Activated B cell treated with CpG ODN at 0.5 μM for 24 hours (primary cell): Measurements from ENCODE around the gene PKHD1. TPM values are rescaled to one million over a fixed set of nuclear protein-coding genes. Genes with fewer than 3 reads are reported as not detected.

Experiments used
- ATAC-seq: fragments of 200-7000 bp; cut with Tn5 transposase; one replicate; pipeline ENCODE4 v1.10.0; 2021; ENCODE audit warnings: low read depth, mild to moderate bottlenecking, moderate library complexity
- CTCF ChIA-PET: fragments of 350-600 bp; sonication (Branson Sonifier 250); formaldehyde crosslinking; loops from one replicate; lab custom pipeline; 2021; ENCODE audit warnings: antibody characterized with exemption; lab: Charles Lee
- POLR2A ChIA-PET: fragments of 350-600 bp; sonication (Branson Sonifier 250); formaldehyde crosslinking; loops from one replicate; lab custom pipeline; 2021; ENCODE audit warnings: antibody characterized with exemption; lab: Charles Lee
- DNase-seq: peaks from one replicate; pipeline ENCODE4 v3.0.0; 2022
- H3K27ac Mint-ChIP-seq: one replicate; pipeline ENCODE4 v1.8.0; 2020; ENCODE audit warnings: mixed read lengths
- H3K27me3 Mint-ChIP-seq: one replicate; pipeline ENCODE4 v1.8.0; 2021; ENCODE audit warnings: mixed read lengths
- H3K36me3 Mint-ChIP-seq: one replicate; pipeline ENCODE4 v1.8.0; 2021; ENCODE audit warnings: low read depth, mixed read lengths
- H3K4me1 Mint-ChIP-seq: one replicate; pipeline ENCODE4 v1.8.0; 2021; ENCODE audit warnings: mixed read lengths
- H3K4me3 Mint-ChIP-seq: one replicate; pipeline ENCODE4 v1.8.0; 2020; ENCODE audit warnings: mild to moderate bottlenecking, mixed read lengths
- H3K9me3 Mint-ChIP-seq: one replicate; pipeline ENCODE4 v1.8.0; 2020; ENCODE audit warnings: mixed read lengths
- intact Hi-C: fragments of 100-400 bp; cut with micrococcal nuclease; formaldehyde crosslinking; loops from one replicate; pipeline ENCODE4 v1.15.1; 2024
- total RNA-seq: library from RNA; stranded (reverse); gene quantifications from 2 replicates; pipeline ENCODE4 v1.2.3, GENCODE V29; 2022
- TF ChIP-seq, protein P1 (sequence below): fragments of 200-600 bp; IDR thresholded peaks from one replicate; pipeline ENCODE4 v1.8.0; 2022; ENCODE audit warnings: antibody characterized with exemption, mild to moderate bottlenecking

PKHD1 gene
- total RNA-seq, 1 donor from 2014 or later = not detected

DNA sequence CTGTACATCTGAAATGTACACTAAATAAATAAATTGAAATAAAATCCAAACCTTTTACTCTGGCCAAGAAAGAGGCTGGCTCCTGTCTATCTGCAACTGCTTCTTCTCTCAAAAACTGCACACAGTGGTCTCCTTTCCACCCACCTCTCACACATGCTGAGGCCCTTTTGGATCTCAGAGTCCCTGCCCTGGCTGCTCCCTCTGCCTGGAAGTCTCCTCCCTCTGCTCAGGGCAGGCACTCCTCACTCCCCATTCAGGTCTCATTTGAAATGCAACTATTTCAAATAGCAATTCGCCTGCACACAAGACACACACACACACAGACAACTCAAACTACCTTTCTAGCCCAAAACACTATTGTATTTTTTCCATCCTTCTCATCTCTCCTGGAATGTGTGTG is 348.8 kb downstream of the PKHD1 start:
- ChIA-PET POLR2A (no interaction called here), CTCF (no interaction called here)
- intact Hi-C loops = no loop called here
- H3K27ac Mint-ChIP-seq = no peak overlapping the region
- H3K27me3 Mint-ChIP-seq = peaks cover 2% of the 10 kb centered on the region
- DNase-seq (no peak), ATAC-seq (no peak)
- H3K4me3 Mint-ChIP-seq = no peak overlapping the region
- peaks cover 5% of the 10 kb centered on the region for H3K9me3 Mint-ChIP-seq
- H3K4me1 Mint-ChIP-seq = no peaks in the 10 kb centered on the region
- no peaks in the 10 kb centered on the region for H3K36me3 Mint-ChIP-seq
- TF ChIP-seq, protein P1, sequence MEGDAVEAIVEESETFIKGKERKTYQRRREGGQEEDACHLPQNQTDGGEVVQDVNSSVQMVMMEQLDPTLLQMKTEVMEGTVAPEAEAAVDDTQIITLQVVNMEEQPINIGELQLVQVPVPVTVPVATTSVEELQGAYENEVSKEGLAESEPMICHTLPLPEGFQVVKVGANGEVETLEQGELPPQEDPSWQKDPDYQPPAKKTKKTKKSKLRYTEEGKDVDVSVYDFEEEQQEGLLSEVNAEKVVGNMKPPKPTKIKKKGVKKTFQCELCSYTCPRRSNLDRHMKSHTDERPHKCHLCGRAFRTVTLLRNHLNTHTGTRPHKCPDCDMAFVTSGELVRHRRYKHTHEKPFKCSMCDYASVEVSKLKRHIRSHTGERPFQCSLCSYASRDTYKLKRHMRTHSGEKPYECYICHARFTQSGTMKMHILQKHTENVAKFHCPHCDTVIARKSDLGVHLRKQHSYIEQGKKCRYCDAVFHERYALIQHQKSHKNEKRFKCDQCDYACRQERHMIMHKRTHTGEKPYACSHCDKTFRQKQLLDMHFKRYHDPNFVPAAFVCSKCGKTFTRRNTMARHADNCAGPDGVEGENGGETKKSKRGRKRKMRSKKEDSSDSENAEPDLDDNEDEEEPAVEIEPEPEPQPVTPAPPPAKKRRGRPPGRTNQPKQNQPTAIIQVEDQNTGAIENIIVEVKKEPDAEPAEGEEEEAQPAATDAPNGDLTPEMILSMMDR = no peak

DNA sequence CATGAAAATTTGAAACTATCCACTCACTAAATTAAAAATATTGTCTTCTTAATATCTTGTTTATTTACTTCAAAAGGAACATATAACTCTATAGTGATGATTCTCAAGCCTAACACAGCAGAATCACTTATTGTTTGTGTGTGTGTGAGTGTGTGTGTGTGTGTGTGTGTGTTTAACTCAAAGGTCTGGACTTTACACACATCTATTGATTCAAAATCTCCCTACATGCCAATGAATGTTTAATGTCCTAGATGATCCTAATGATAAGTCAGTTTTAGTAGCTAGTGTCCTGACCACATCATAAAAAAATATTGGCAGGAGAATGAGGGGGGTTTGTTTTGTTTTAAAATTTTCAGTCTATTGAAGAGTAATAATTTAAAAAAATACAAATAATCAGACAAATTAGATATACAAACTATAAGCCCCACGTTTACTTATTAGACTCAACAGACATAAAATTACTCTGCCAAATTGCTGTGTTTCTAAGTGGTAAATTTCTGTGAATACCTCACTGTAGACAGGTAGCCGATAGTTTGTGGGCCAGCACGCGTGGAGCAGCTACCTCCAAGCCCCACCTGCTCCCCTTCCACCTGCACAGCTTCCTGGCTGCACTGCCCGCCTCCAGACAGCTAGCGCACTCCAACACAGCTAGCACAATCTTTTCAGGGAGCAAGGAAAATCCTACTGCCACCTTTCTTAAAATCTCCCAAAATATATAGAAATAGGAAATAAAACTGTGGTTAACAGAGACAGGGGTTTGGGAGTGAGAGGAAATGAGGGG is 349.6 kb downstream of the PKHD1 start:
- intact Hi-C loops = no loop called here
- H3K4me1 Mint-ChIP-seq = no peaks in the 10 kb centered on the region
- CTCF ChIA-PET = no interaction called here
- POLR2A ChIA-PET = no interaction called here
- DNase-seq (no peak), ATAC-seq (no peak)
- TF ChIP-seq, protein P1 = no peak
- peaks cover 5% of the 10 kb centered on the region for H3K9me3 Mint-ChIP-seq
- no peak overlapping the region for H3K4me3 Mint-ChIP-seq
- no peak overlapping the region for H3K27ac Mint-ChIP-seq
- no peaks in the 10 kb centered on the region for H3K36me3 Mint-ChIP-seq
- peaks cover 2% of the 10 kb centered on the region for H3K27me3 Mint-ChIP-seq

DNA sequence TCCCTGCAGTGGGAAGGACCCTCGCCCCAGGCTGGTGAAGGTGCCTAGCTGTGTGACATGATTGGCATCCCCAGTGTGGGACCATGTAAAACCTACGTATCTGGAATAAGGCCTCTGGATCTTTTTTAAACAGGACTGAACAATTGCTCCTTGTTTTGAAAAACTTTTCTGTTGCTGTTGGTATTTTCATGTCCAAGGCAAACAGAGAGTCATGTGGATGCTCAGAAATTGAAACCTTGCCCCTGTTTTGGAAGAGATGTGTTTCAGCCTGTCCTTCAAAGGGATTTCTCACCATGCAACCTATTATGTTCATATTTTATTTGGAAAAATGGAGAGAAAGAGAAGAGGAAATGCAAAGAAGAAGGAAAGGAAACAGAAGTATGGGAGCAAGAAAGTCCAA is 362.3 kb downstream of the PKHD1 start:
- Mint-ChIP-seq H3K9me3 (no peaks in the 10 kb centered on the region), H3K36me3 (no peaks in the 10 kb centered on the region), H3K27me3 (no peaks in the 10 kb centered on the region), H3K4me1 (no peaks in the 10 kb centered on the region), H3K27ac (no peak overlapping the region), H3K4me3 (no peak overlapping the region)
- CTCF ChIA-PET = no interaction called here
- DNase-seq = no peak
- ATAC-seq = no peak
- POLR2A ChIA-PET = no interaction called here
- intact Hi-C loops = no loop called here
- TF ChIP-seq, protein P1 = no peak

DNA sequence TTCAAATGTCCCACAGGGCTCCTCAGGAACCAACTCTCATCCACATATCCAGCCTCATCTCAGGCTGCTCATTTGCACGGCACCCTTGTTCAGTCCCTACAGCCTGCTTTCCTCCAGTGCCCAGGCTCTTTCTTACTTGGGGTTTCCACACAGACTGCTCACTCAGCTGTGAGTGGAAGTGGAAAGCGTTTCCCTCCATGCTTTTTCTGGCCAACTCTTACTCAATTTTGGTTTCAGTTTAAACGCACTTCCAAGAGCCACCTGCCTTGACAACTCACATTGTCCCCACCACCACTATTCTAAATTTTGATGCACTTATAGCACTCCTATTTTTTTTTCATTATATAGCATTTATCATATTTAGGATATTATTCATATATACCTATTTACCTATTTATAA is 367.1 kb downstream of the PKHD1 start:
- TF ChIP-seq, protein P1 = no peak

DNA sequence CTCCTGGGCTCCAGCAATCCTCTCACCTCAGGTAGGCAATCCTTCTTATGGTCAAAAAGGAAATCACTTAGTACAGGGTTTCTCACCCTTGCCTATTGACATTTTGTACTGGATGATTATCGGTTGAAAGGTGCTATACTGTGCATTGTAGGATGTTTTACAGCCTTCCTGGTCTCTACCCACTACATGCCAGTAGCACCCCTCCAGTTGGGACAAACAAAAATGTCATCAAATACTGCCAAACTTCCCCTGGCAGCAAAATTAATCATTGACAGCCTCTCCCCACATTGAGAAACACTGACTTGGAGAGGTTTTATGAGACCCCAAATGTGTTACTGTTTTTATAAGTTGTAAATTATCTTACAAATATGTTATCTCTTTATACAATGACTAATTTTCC is 368.1 kb downstream of the PKHD1 start:
- TF ChIP-seq, protein P1 = no peak
- no peaks in the 10 kb centered on the region for H3K9me3 Mint-ChIP-seq
- intact Hi-C loops = no loop called here
- no peak overlapping the region for H3K27ac Mint-ChIP-seq
- ChIA-PET POLR2A (no interaction called here), CTCF (no interaction called here)
- DNase-seq (no peak), ATAC-seq (no peak)
- no peaks in the 10 kb centered on the region for H3K27me3 Mint-ChIP-seq
- no peak overlapping the region for H3K4me3 Mint-ChIP-seq
- H3K4me1 Mint-ChIP-seq = no peaks in the 10 kb centered on the region
- no peaks in the 10 kb centered on the region for H3K36me3 Mint-ChIP-seq

More for the DNA sequence above, 367.1 kb downstream of the PKHD1 start:
- intact Hi-C loops = no loop called here
- Mint-ChIP-seq H3K36me3 (no peaks in the 10 kb centered on the region), H3K27me3 (no peaks in the 10 kb centered on the region), H3K27ac (no peak overlapping the region), H3K9me3 (no peaks in the 10 kb centered on the region), H3K4me3 (no peak overlapping the region), H3K4me1 (no peaks in the 10 kb centered on the region)
- ATAC-seq (no peak), DNase-seq (no peak)
- CTCF ChIA-PET = no interaction called here
- POLR2A ChIA-PET = no interaction called here
